Measurements from ENCODE around the gene HMOX1.
"Not testable (repeated sequence)": the region's sequence is repeated elsewhere in the genome, so short reads cannot be mapped to it uniquely, and the experiment has no call there.

The HMOX1 gene

GRCh38 chr22:35436421-35436820 lies 55.5 kb downstream of the HMOX1 start:
- no peaks in the 10 kb centered on the region for H3K36me3 ChIP-seq (replicated peaks)
- DNase-seq, result no peak

GRCh38 chr22:35437049-35437448 lies 56.2 kb downstream of the HMOX1 start:
- DNase-seq, result no peak
- H3K4me3 ChIP-seq (ENCODE audit: low read depth, low read length), result no peak overlapping the region
- no peaks in the 10 kb centered on the region for H3K36me3 ChIP-seq (replicated peaks)
- in situ Hi-C loops (cut with HindIII; ENCODE audit: low pct_ligation_motif_present, low sequenced_read_pairs), result loop anchor here (25.0 kb wide), 1 partner anchor 150 kb away; no protein-coding TSS in a partner anchor
- H3K27me3 ChIP-seq (replicated peaks), result no peaks in the 10 kb centered on the region
- no peak for TF ChIP-seq CTCF (IDR thresholded peaks at IDR 0.05; ENCODE audit: low read depth, low read length, missing control alignments)
- H3K27ac ChIP-seq, result no peak overlapping the region

More at GRCh38 chr22:35436421-35436820, 55.5 kb downstream of the HMOX1 start:
- Histone ChIP-seq H3K4me3 (ENCODE audit: low read depth, low read length) (no peak overlapping the region), H3K27me3 (replicated peaks) (no peaks in the 10 kb centered on the region), H3K27ac (no peak overlapping the region)
- in situ Hi-C loops (cut with HindIII; ENCODE audit: low pct_ligation_motif_present, low sequenced_read_pairs), result loop anchor here (25.0 kb wide), 1 partner anchor 151 kb away; no protein-coding TSS in a partner anchor
- TF ChIP-seq CTCF (IDR thresholded peaks at IDR 0.05; ENCODE audit: low read depth, low read length, missing control alignments), result no peak

- not testable (repeated sequence) for H3K36me3 ChIP-seq (replicated peaks); H3K4me3 ChIP-seq (ENCODE audit: low read depth, low read length); DNase-seq; H3K27me3 ChIP-seq (replicated peaks); H3K27ac ChIP-seq
- in situ Hi-C loops (cut with HindIII; ENCODE audit: low pct_ligation_motif_present, low sequenced_read_pairs), result loop anchor here (25.0 kb wide), 1 partner anchor 148 kb away; no protein-coding TSS in a partner anchor
Measured at GRCh38 chr22:35438673-35439364, 57.9 kb downstream of the HMOX1 start.

- in situ Hi-C loops (cut with HindIII; ENCODE audit: low pct_ligation_motif_present, low sequenced_read_pairs), result loop anchor here (25.0 kb wide), 1 partner anchor 148 kb away; no protein-coding TSS in a partner anchor
- Histone ChIP-seq H3K27me3 (replicated peaks) (no peaks in the 10 kb centered on the region), H3K4me3 (ENCODE audit: low read depth, low read length) (no peak overlapping the region)
Measured at GRCh38 chr22:35439365-35439717, 58.4 kb downstream of the HMOX1 start.

GRCh38 chr22:35440129-35440528 lies 59.2 kb downstream of the HMOX1 start:
- H3K27me3 ChIP-seq (replicated peaks), result no peaks in the 10 kb centered on the region
- TF ChIP-seq CTCF (IDR thresholded peaks at IDR 0.05; ENCODE audit: low read depth, low read length, missing control alignments), result no peak
- H3K36me3 ChIP-seq (replicated peaks), result no peaks in the 10 kb centered on the region
- H3K4me3 ChIP-seq (ENCODE audit: low read depth, low read length), result no peak overlapping the region
- DNase-seq, result no peak
- in situ Hi-C loops (cut with HindIII; ENCODE audit: low pct_ligation_motif_present, low sequenced_read_pairs), result loop anchor here (25.0 kb wide), 1 partner anchor 147 kb away; no protein-coding TSS in a partner anchor
- no peak overlapping the region for H3K27ac ChIP-seq

More at GRCh38 chr22:35439365-35439717, 58.4 kb downstream of the HMOX1 start:
- no peak for DNase-seq
- no peaks in the 10 kb centered on the region for H3K36me3 ChIP-seq (replicated peaks)
- no peak overlapping the region for H3K27ac ChIP-seq
- no peak for TF ChIP-seq CTCF (IDR thresholded peaks at IDR 0.05; ENCODE audit: low read depth, low read length, missing control alignments)

GRCh38 chr22:35441489-35442100 lies 60.7 kb downstream of the HMOX1 start:
- in situ Hi-C loops (cut with HindIII; ENCODE audit: low pct_ligation_motif_present, low sequenced_read_pairs), result loop anchor here (25.0 kb wide), 1 partner anchor 146 kb away; no protein-coding TSS in a partner anchor
- no peak for DNase-seq
- H3K36me3 ChIP-seq (replicated peaks), result no peaks in the 10 kb centered on the region
- H3K4me3 ChIP-seq (ENCODE audit: low read depth, low read length), result no peak overlapping the region
- H3K27ac ChIP-seq, result no peak overlapping the region
- no peaks in the 10 kb centered on the region for H3K27me3 ChIP-seq (replicated peaks)
- TF ChIP-seq CTCF (IDR thresholded peaks at IDR 0.05; ENCODE audit: low read depth, low read length, missing control alignments), result no peak

All from brain microvascular endothelial cell (primary cell).